HG03520 (cell line): ENCODE data around the gene NLRP6.
"Not testable (repeated sequence)": the region's sequence is repeated elsewhere in the genome, so short reads cannot be mapped to it uniquely, and the experiment has no call there.

Experiments used
- ATAC-seq: cut with Tn5 transposase; IDR thresholded peaks from one replicate; pipeline ENCODE4 v1.9.1; 2021; ENCODE audit warnings: mild to moderate bottlenecking, moderate library complexity; ENCODE audit not compliant: unreplicated experiment

Gene NLRP6

GRCh38 chr11:281486-282161 lies 3.4 kb downstream of the NLRP6 start:
- ATAC-seq: no peak

DNA sequence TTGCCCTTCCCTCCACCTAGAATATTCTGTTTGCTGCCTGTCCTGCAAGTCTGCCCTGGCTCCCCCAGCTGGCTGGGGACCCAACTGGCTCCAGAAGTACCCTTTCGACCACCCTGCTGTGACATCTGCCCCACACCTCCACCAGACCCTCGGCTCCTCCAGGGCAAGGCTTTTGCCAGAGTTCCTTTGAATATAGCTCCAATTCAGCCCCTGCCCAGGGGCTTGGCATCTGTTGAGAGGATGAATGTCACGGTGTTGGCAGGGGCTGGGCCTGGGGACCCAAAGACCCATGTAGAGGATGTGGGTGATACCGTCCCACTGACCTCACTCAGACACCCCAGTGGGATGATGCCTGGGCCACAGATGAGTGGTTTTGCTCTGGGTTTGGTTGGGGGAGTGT lies 4.0 kb downstream of the NLRP6 start:
- no peak for ATAC-seq

DNA sequence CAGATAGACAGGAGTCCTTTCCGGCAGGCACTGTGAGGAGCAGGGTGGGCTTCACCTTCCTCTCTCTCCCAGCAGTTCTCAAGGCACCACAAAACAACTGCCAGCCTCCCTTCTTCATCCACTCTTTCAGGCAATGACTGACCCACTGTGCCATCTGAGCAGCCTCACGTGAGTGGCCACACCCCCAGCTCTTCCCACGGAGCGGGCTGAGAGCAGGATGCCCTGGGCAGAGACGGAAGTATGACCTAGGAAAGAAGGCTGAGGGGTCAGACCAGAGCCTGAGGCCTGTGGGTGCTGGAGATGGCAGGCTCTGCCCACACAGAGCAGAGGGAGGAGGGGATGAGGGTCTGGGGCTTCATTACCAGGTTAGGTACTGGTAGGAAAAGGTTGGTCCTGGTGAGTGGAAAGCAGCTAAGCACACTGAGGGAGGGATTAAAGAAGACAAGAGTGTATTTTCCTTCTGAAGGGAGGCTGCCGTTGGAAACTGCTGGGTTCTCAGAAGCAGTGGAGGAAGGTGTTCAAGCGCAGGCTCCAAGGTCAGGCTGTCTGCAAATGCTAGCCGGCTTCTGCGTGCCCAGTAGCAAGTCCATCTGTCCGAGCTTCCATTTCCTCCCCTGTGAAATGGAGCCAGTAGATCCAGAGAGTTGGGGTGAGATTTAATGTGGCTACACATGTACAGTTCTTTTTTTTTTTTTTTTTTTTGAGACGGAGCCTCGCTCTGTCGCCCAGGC lies 4.6 kb downstream of the NLRP6 start:
- ATAC-seq: no peak

DNA sequence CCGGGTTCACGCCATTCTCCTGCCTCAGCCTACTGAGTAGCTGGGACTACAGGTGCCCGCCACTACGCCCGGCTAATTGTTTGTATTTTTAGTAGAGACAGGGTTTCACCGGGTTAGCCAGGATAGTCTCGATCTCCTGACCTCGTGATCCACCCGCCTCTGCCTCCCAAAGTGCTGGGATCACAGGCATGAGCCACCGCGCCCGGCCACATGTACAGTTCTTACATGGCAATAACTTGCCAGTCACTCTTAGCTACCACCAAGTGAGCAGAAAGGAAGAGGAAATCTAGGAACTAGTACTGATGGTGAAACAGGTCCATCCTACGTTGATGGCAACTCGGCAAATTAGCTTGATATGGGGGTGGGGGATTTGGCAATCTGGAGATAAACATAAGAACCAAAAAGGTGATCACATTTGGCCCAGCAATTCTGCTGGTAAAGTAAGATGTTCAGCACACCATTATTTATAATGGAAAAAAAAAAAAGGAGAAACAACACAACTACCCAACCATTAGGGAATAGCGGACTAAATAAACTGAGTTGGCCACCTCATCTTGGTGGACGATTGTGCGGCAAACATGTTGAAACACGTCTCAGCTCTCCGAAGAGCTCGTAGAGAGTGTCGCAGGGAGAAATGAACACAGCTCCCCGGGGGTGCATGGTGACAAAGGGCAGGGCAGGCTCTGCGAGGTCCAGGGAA lies 5.3 kb downstream of the NLRP6 start:
- ATAC-seq: no peak

DNA sequence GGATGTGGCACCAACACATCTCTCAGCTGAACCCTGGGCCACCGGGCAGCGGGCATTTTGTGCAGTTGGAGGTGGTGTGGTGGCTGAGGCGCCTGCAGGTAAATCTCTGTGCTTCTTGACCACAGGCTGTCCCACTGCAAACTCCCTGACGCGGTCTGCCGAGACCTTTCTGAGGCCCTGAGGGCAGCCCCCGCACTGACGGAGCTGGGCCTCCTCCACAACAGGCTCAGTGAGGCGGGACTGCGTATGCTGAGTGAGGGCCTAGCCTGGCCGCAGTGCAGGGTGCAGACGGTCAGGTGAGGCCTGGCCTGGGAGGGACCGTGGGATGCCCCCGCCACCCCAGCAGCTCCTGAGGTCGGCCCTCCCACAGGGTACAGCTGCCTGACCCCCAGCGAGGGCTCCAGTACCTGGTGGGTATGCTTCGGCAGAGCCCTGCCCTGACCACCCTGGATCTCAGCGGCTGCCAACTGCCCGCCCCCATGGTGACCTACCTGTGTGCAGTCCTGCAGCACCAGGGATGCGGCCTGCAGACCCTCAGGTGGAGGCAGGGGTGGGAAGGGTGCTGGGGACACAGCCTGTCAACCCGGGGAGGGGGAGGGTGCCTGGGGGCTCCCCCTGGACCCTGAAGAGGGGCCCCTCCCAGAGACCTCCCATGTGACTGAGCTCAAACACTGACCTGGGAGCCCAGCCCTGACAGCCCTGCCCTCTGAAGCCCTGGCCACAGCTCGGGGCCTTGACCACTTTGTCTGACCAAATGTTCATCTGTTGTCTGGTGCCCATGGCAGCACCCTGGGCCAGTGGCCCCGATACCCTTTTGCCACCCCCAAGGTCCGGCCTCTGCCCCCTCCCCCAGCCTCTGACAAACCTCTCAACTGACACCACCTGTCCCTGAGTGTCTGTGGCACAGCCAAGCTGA lies 6.2 kb downstream of the NLRP6 start:
- no peak for ATAC-seq

GRCh38 chr11:285021-285893 lies 7.0 kb downstream of the NLRP6 start:
- no peak for ATAC-seq

- no peak for ATAC-seq
Measured at GRCh38 chr11:285894-286220, 7.7 kb downstream of the NLRP6 start.

GRCh38 chr11:286977-287820 lies 9.0 kb downstream of the NLRP6 start:
- not testable (repeated sequence) for ATAC-seq

GRCh38 chr11:287821-288477 lies 9.7 kb downstream of the NLRP6 start:
- no peak for ATAC-seq

- no peak for ATAC-seq
Measured at GRCh38 chr11:288478-289397, 10.5 kb downstream of the NLRP6 start, which contains the start of gene PGGHG. TSS of gene PGGHG (plus strand) at chr11:289126. CDS start at chr11:289817, 691 bp downstream.

GRCh38 chr11:289398-289711 lies 11.1 kb downstream of the NLRP6 start:
- no peak for ATAC-seq

DNA sequence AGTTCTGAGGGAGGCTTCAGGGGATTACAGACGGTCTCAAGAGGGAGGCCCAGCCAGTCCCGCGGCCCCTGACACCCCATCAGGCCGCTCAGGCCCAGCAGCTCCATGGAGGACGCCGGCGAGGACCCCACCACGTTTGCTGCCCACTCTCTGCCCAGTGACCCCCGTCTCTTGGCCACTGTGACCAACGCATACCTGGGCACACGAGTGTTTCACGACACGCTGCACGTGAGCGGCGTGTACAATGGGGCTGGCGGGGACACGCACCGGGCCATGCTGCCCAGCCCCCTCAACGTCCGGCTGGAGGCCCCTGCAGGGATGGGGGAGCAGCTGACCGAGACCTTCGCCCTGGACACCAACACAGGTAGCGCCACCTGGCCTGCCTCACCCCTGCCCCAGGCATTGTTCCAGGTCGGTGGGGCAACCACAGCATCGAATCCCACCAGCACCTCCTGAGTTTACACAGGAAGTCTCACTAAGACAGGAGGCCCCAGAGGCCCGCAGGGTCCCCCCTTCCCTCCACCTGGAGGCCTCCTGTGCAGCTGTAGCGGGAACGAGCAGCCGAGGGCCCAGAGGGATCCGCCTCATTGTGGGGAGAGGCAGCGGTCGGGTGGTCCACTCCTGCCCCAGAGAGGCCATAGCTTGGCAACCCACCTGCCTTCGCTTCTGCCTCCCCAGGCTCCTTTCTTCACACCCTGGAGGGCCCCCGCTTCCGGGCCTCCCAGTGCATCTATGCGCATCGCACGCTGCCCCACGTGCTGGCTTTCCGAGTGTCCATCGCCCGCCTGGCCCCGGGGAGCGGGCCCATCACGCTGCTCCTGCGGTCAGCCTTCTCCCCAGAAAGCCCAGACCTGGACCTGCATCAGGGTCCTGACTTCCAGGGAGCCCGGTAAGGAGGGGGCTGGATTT lies 11.8 kb downstream of the NLRP6 start:
- no peak for ATAC-seq

GRCh38 chr11:290621-291231 lies 12.5 kb downstream of the NLRP6 start:
- ATAC-seq: no peak

GRCh38 chr11:291281-292210 lies 13.3 kb downstream of the NLRP6 start:
- ATAC-seq: no peak
